Gastrocnemius medialis (tissue), 4 donors: Measurements from ENCODE around the gene UGDH. TPM values are rescaled to one million over a fixed set of nuclear protein-coding genes. Genes with fewer than 3 reads are reported as not detected.
"Not testable (repeated sequence)": the region's sequence is repeated elsewhere in the genome, so short reads cannot be mapped to it uniquely, and the experiment has no call there.

Experiments used
- ATAC-seq, 2 donors: fragments of 150-250 bp; one replicate each; pipeline ENCODE4 v1.9.1; 2016
- DNase-seq, 2 donors: peaks; one replicate each; pipeline ENCODE4 v3.0.0-alpha.2; 2019
- H3K27ac ChIP-seq, 4 donors: fragments of 200-600 bp; sonication (generic); 1 replicate in 1 of 4; 2 replicates in 3 of 4; pipeline ENCODE4 v1.5.1; 2016 to 2018; ENCODE audit warnings: mild to moderate bottlenecking in 2 of 4, moderate library complexity in 1 of 4
- H3K27me3 ChIP-seq, 3 donors: fragments of 200-600 bp; sonication (generic) in 2 of 3; 1 replicate in 1 of 3; 2 replicates in 2 of 3; pipeline versions ENCODE4 v1.5.1 to v1.6.0; 2016 to 2019; ENCODE audit warnings: mild to moderate bottlenecking in 1 of 3, moderate library complexity in 1 of 3
- H3K36me3 ChIP-seq, 2 donors: fragments of 200-600 bp; sonication (generic) in 1 of 2; one replicate each; pipeline ENCODE4 v1.5.1; 2017 to 2018
- H3K4me1 ChIP-seq, 2 donors: fragments of 200-600 bp; sonication (generic) in 1 of 2; one replicate each; pipeline ENCODE4 v1.5.1; 2016 to 2017; ENCODE audit warnings: mild to moderate bottlenecking in 2 of 2
- H3K4me3 ChIP-seq, 4 donors: fragments of 200-600 bp; sonication (generic) in 3 of 4; 1 replicate in 1 of 4; 2 replicates in 3 of 4; pipeline ENCODE4 v1.5.1; 2016 to 2019; ENCODE audit warnings: mild to moderate bottlenecking in 2 of 4
- H3K9me3 ChIP-seq, 3 donors: fragments of 200-600 bp; sonication (generic) in 2 of 3; 1 replicate in 1 of 3; 2 replicates in 2 of 3; pipeline ENCODE4 v1.5.1; 2016 to 2019
- CTCF ChIP-seq, 5 experiments: fragments of 450-650 bp in 3 of 5; fragments of 200-600 bp in 2 of 5; sonication (generic) in 2 of 5; IDR thresholded peaks in 4 of 5; conservative IDR thresholded peaks in 1 of 5; 1 replicate in 4 of 5; 2 replicates in 1 of 5; pipeline ENCODE4 v1.5.1; 2016 to 2019; ENCODE audit warnings: antibody characterized with exemption in 5 of 5, mild to moderate bottlenecking in 3 of 5, moderate library complexity in 3 of 5
- POLR2A ChIP-seq, 2 donors: fragments of 450-650 bp; IDR thresholded peaks; one replicate each; pipeline ENCODE4 v1.6.1; 2017; ENCODE audit warnings: antibody characterized with exemption in 2 of 2, mild to moderate bottlenecking in 2 of 2, moderate library complexity in 2 of 2
- in situ Hi-C, 4 donors: fragments of 200-750 bp; cut with MboI; loops; one replicate each; pipeline versions ENCODE4 v1.15.0 to v1.8.0; 2017; ENCODE audit warnings: low sequenced_read_pairs in 4 of 4
- intact Hi-C: fragments of 100-400 bp; cut with DNase I; formaldehyde crosslinking; loops from one replicate; pipeline ENCODE4 v1.15.1; 2023; ENCODE audit warnings: low total_unique reads
- total RNA-seq, 4 donors: library from RNA; depleted of rRNA; stranded (reverse); fragments of >200 nt; gene quantifications; one replicate each; pipeline versions ENCODE4 v1.1.0 to v1.2.3, GENCODE V29; 2016

The UGDH gene
- total RNA-seq, 4 donors from 2014 or later = 6.1 to 12.7 (median 8.8) TPM

- Histone ChIP-seq H3K4me3 (no peak overlapping the region), H3K4me1 (no peaks in the 10 kb centered on the region), H3K27ac (no peak overlapping the region), H3K36me3 (peaks cover 0 to 4% of the 10 kb centered on the region in 2 donors), H3K9me3 (no peaks in the 10 kb centered on the region), H3K27me3 (no peaks in the 10 kb centered on the region)
- no peak for TF ChIP-seq POLR2A (IDR thresholded peaks at IDR 0.05)
- no peak for TF ChIP-seq CTCF (IDR thresholded peaks at IDR 0.05 in 4 of 5, conservative IDR thresholded peaks at IDR 0.05 in 1 of 5)
- no peak for ATAC-seq
- no peak for DNase-seq
- in situ Hi-C loops (no loop called here), intact Hi-C loops (no loop called here)
Observed at GRCh38 chr4:39539089-39539611, 11.9 kb upstream of the UGDH start.

- no peak for TF ChIP-seq POLR2A (IDR thresholded peaks at IDR 0.05)
- no peak for TF ChIP-seq CTCF (IDR thresholded peaks at IDR 0.05 in 4 of 5, conservative IDR thresholded peaks at IDR 0.05 in 1 of 5)
- Histone ChIP-seq H3K27ac (no peak overlapping the region), H3K36me3 (peaks cover 0 to 12% of the 10 kb centered on the region in 2 donors), H3K4me1 (peaks cover 10 to 12% of the 10 kb centered on the region in 2 donors), H3K9me3 (no peaks in the 10 kb centered on the region), H3K4me3 (no peak overlapping the region), H3K27me3 (no peaks in the 10 kb centered on the region)
- in situ Hi-C loops = no loop called here
- DNase-seq (no peak), ATAC-seq (no peak)
- intact Hi-C loops = no loop called here
Observed at GRCh38 chr4:39533541-39533940, 6.3 kb upstream of the UGDH start.

- in situ Hi-C loops, H3K9me3 ChIP-seq, H3K27me3 ChIP-seq, DNase-seq, intact Hi-C loops, H3K4me3 ChIP-seq, H3K27ac ChIP-seq, ATAC-seq: not testable (repeated sequence)
- Histone ChIP-seq H3K36me3 (peaks cover 0 to 12% of the 10 kb centered on the region in 2 donors), H3K4me1 (peaks cover 14 to 15% of the 10 kb centered on the region in 2 donors)
Observed at GRCh38 chr4:39532237-39532636, 5.0 kb upstream of the UGDH start.

GRCh38 chr4:39530682-39531081 is 3.4 kb upstream of the UGDH start:
- H3K27me3 ChIP-seq = no peaks in the 10 kb centered on the region
- no peak for ATAC-seq

GRCh38 chr4:39529534-39529933 is 2.3 kb upstream of the UGDH start:
- in situ Hi-C loops = loop anchor here in 1 of 4 donors (5.0 kb wide), 1 partner anchor 108 kb away; the partner anchor contains the start of gene SMIM14

More at GRCh38 chr4:39530682-39531081, 3.4 kb upstream of the UGDH start:
- peaks cover 0 to 12% of the 10 kb centered on the region in 2 donors for H3K36me3 ChIP-seq
- in situ Hi-C loops = no loop called here
- intact Hi-C loops = no loop called here
- H3K4me1 ChIP-seq = peaks cover 24% of the 10 kb centered on the region in 2 donors
- no peak overlapping the region for H3K27ac ChIP-seq
- DNase-seq = no peak
- no peaks in the 10 kb centered on the region for H3K9me3 ChIP-seq
- TF ChIP-seq POLR2A (IDR thresholded peaks at IDR 0.05) (no peak), CTCF (IDR thresholded peaks at IDR 0.05 in 4 of 5, conservative IDR thresholded peaks at IDR 0.05 in 1 of 5) (no peak)
- H3K4me3 ChIP-seq = no peak overlapping the region

More at GRCh38 chr4:39529534-39529933, 2.3 kb upstream of the UGDH start:
- H3K27me3 ChIP-seq = no peaks in the 10 kb centered on the region
- H3K27ac ChIP-seq = no peak overlapping the region
- ATAC-seq = no peak
- H3K36me3 ChIP-seq = peaks cover 0 to 12% of the 10 kb centered on the region in 2 donors
- peaks cover 24% of the 10 kb centered on the region in 2 donors for H3K4me1 ChIP-seq
- intact Hi-C loops = loop anchor here (5.0 to 10.0 kb wide), 2 partner anchors 165 to 528 kb away; partner anchors contain the start of genes N4BP2 and RFC1
- TF ChIP-seq CTCF (IDR thresholded peaks at IDR 0.05 in 4 of 5, conservative IDR thresholded peaks at IDR 0.05 in 1 of 5) (no peak), POLR2A (IDR thresholded peaks at IDR 0.05) (no peak)
- no peaks in the 10 kb centered on the region for H3K9me3 ChIP-seq
- no peak overlapping the region for H3K4me3 ChIP-seq
- no peak for DNase-seq
